Prostate gland (tissue), 2 donors: ENCODE data around the gene TF.

Experiments
- CTCF ChIP-seq, 4 experiments: fragments of 200-600 bp in 2 of 4; fragments of 450-650 bp in 2 of 4; sonication (generic) in 2 of 4; IDR thresholded peaks; 1 replicate in 3 of 4; 2 replicates in 1 of 4; pipeline ENCODE4 v1.5.1; 2016 to 2019; ENCODE audit warnings: antibody characterized with exemption in 4 of 4, mild to moderate bottlenecking in 2 of 4, moderate library complexity in 2 of 4
- POLR2AphosphoS5 ChIP-seq: sonication (generic); formaldehyde crosslinking; IDR thresholded peaks from one replicate; pipeline ENCODE4 v1.6.1; 2017; ENCODE audit warnings: antibody characterized with exemption

- TF ChIP-seq CTCF (IDR thresholded peaks at IDR 0.05), result no peak
- TF ChIP-seq POLR2AphosphoS5, result no peak
Observed at GRCh38 chr3:133820889-133821675, 74.9 kb downstream of the TF start.
